ENCODE results near the gene DHPS. TPM values are rescaled to one million over a fixed set of nuclear protein-coding genes. Genes with fewer than 3 reads are reported as not detected.

DHPS gene
- total RNA-seq, 1 donor from 2014 or later, result 52.9 TPM

GRCh38 chr19:12642506-12642905 lies 39.2 kb downstream of the DHPS start:
- no peak for DNase-seq

GRCh38 chr19:12641456-12641855 lies 40.2 kb downstream of the DHPS start:
- no peak for DNase-seq

- DNase-seq, result peak; percentile 84
Measured at GRCh38 chr19:12639901-12640613, 41.6 kb downstream of the DHPS start.

GRCh38 chr19:12638611-12639182 lies 43.0 kb downstream of the DHPS start:
- DNase-seq, result no peak

GRCh38 chr19:12636631-12637030 lies 45.0 kb downstream of the DHPS start:
- no peak for DNase-seq

GRCh38 chr19:12629215-12629614 lies 52.5 kb downstream of the DHPS start:
- DNase-seq, result no peak

GRCh38 chr19:12628040-12629022 lies 53.3 kb downstream of the DHPS start:
- peak; percentile 30 for DNase-seq

- DNase-seq, result no peak
Measured at GRCh38 chr19:12626958-12627357, 54.7 kb downstream of the DHPS start.

Other genes with a start within 250 kb of the DHPS start
- gene ZNF443, start 240.9 kb downstream of the DHPS start, total RNA-seq, result 6.2 and 9.5 TPM in 2 replicates
- 3.5 and 5.8 TPM in 2 replicates for gene ZNF709, start 197.1 kb downstream of the DHPS start, total RNA-seq
- gene ZNF564, start 130.4 kb downstream of the DHPS start, total RNA-seq, result 8.4 and 13.3 TPM in 2 replicates
- 10.2 and 13.1 TPM in 2 replicates for gene ZNF490, start 71.1 kb downstream of the DHPS start, total RNA-seq
- 17.9 and 21.3 TPM in 2 replicates for gene ZNF791, start 71.0 kb downstream of the DHPS start, total RNA-seq
- 59.7 and 66.4 TPM in 2 replicates for gene MAN2B1, start 15.1 kb downstream of the DHPS start, total RNA-seq
- gene WDR83, start 15.1 kb downstream of the DHPS start, total RNA-seq, result 6.3 and 8.3 TPM in 2 replicates
- not detected in 2 replicates for gene GNG14, start 6.1 kb upstream of the DHPS start, total RNA-seq
- 5.8 and 8.0 TPM in 2 replicates for gene FBXW9, start 14.8 kb upstream of the DHPS start, total RNA-seq
- gene TNPO2, start 42.1 kb upstream of the DHPS start, total RNA-seq, result 25.7 and 31.4 TPM in 2 replicates
- gene TRIR, start 52.8 kb upstream of the DHPS start, total RNA-seq, result 106 and 139 TPM in 2 replicates
- 66.9 and 78.6 TPM in 2 replicates for gene GET3, start 55.6 kb upstream of the DHPS start, total RNA-seq
- gene BEST2, start 69.9 kb upstream of the DHPS start, total RNA-seq, result not detected in 2 replicates
- 12.1 and 14.8 TPM in 2 replicates for gene HOOK2, start 93.7 kb upstream of the DHPS start, total RNA-seq
- gene JUNB, start 109.6 kb upstream of the DHPS start, total RNA-seq, result 61.1 and 151 TPM in 2 replicates
- 214 and 278 TPM in 2 replicates for gene PRDX2, start 119.9 kb upstream of the DHPS start, total RNA-seq
- gene THSD8, start 120.2 kb upstream of the DHPS start, total RNA-seq, result 0.23 TPM in 1 of 2 replicates, not detected in the other
- 19.6 and 45.6 TPM in 2 replicates for gene RNASEH2A, start 124.7 kb upstream of the DHPS start, total RNA-seq
- not detected in 2 replicates for gene RTBDN, start 152.7 kb upstream of the DHPS start, total RNA-seq
- 0.17 and 0.51 TPM in 2 replicates for gene MAST1, start 156.6 kb upstream of the DHPS start, total RNA-seq
- 23.3 and 31.3 TPM in 2 replicates for gene DNASE2, start 199.6 kb upstream of the DHPS start, total RNA-seq
- 0.17 TPM in 1 of 2 replicates, not detected in the other for gene KLF1, start 205.3 kb upstream of the DHPS start, total RNA-seq
- gene GCDH, start 209.3 kb upstream of the DHPS start, total RNA-seq, result 31.5 and 42.4 TPM in 2 replicates
- 0.17 and 0.33 TPM in 2 replicates for gene SYCE2, start 237.4 kb upstream of the DHPS start, total RNA-seq